IMR-90 (cell line): ENCODE data around the gene TSC2.

Source experiments
- CEBPB ChIP-seq: IDR thresholded peaks from 2 replicates; pipeline ENCODE4 v1.6.1; 2012; ENCODE audit warnings: low read depth, low read length, improper control_type of control experiment
- CHD1 ChIP-seq: IDR thresholded peaks from 2 replicates; pipeline ENCODE4 v1.6.1; 2012; ENCODE audit warnings: low read depth, low read length, improper control_type of control experiment
- CTCF ChIP-seq: conservative IDR thresholded peaks from 2 replicates; pipeline ENCODE4 v1.5.1; 2012; ENCODE audit warnings: mild to moderate bottlenecking, low read depth, low read length, improper control_type of control experiment
- FOS ChIP-seq: fragments of 150-350 bp; IDR thresholded peaks from 2 replicates; pipeline ENCODE4 v1.6.1; 2016; ENCODE audit warnings: low read depth, low read length
- MAZ ChIP-seq: IDR thresholded peaks from 2 replicates; pipeline ENCODE4 v1.6.1; 2012; ENCODE audit warnings: low read depth, mild to moderate bottlenecking, low read length, improper control_type of control experiment, moderate library complexity, borderline replicate concordance
- MXI1 ChIP-seq: IDR thresholded peaks from 2 replicates; pipeline ENCODE4 v1.6.1; 2012; ENCODE audit warnings: low read depth, mild to moderate bottlenecking, low read length, moderate library complexity, borderline replicate concordance
- POLR2A ChIP-seq: IDR thresholded peaks from 2 replicates; pipeline ENCODE4 v1.6.1; 2012; ENCODE audit warnings: mild to moderate bottlenecking, low read depth, low read length
- RAD21 ChIP-seq: IDR thresholded peaks from 2 replicates; pipeline ENCODE4 v1.6.1; 2012; ENCODE audit warnings: low read length, improper control_type of control experiment
- RFX5 ChIP-seq: IDR thresholded peaks from 2 replicates; pipeline ENCODE4 v1.8.0; 2012; ENCODE audit warnings: low read depth, mild to moderate bottlenecking, low read length, moderate library complexity
- SMC3 ChIP-seq: fragments of 150-350 bp; IDR thresholded peaks from 2 replicates; pipeline ENCODE4 v1.6.1; 2016; ENCODE audit warnings: low read depth, mild to moderate bottlenecking, antibody characterized with exemption, low read length, moderate library complexity
- TF ChIP-seq, protein P1 (sequence below): fragments of 150-350 bp; IDR thresholded peaks from 2 replicates; pipeline ENCODE4 v1.6.1; 2017; ENCODE audit warnings: mild to moderate bottlenecking, antibody characterized with exemption, low read length, low read depth
- TF ChIP-seq, protein P2 (sequence below): fragments of 150-350 bp; IDR thresholded peaks from 2 replicates; pipeline ENCODE4 v1.6.1; 2016; ENCODE audit warnings: low read depth, mild to moderate bottlenecking, low read length, moderate library complexity, borderline replicate concordance

DNA sequence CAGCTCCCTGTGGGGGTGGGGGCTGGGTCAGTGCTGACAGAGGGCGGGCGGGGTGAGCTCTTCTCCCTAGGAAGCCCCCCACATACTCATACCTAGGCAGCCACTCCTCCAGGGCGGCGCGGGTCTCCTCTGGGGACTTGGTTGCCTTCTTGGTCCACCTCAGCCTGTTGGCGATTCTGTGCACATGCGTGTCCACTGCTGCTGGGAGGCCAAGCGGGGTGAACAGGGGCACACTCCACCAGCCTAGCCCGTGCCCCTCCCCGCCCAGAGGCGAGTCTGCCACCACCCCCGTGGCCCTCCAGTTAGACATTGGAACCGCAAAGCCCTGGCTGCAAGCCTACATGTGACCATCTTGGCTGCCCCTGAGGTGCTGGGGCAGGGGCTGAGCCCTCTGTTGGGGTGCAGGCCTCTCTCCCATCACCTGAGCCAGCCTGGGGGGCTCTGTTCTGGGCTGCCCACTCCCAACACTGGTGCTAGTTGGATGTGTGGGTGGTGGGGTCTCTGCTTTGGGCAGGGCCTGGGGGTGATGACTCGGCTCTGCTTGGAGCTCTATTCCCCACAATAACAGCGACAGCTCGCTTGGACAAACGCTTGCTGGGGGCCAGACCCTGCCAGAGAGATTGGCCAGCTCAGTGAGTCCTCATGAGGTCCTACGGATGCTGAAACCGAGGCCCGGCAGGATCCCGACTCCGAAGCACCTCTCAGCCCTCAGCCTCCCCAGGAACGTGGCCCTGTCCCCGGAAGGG is 7.6 kb upstream of the TSC2 start:
- TF ChIP-seq RAD21 (no peak), CEBPB (no peak), CTCF (no peak), MAZ (no peak), POLR2A (no peak; the same call in 1 of the 2 replicates), SMC3 (no peak), MXI1 (no peak), RFX5 (no peak), CHD1 (no peak), FOS (no peak)
- TF ChIP-seq, protein P1, sequence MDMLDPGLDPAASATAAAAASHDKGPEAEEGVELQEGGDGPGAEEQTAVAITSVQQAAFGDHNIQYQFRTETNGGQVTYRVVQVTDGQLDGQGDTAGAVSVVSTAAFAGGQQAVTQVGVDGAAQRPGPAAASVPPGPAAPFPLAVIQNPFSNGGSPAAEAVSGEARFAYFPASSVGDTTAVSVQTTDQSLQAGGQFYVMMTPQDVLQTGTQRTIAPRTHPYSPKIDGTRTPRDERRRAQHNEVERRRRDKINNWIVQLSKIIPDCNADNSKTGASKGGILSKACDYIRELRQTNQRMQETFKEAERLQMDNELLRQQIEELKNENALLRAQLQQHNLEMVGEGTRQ, result no peak
- TF ChIP-seq, protein P2, sequence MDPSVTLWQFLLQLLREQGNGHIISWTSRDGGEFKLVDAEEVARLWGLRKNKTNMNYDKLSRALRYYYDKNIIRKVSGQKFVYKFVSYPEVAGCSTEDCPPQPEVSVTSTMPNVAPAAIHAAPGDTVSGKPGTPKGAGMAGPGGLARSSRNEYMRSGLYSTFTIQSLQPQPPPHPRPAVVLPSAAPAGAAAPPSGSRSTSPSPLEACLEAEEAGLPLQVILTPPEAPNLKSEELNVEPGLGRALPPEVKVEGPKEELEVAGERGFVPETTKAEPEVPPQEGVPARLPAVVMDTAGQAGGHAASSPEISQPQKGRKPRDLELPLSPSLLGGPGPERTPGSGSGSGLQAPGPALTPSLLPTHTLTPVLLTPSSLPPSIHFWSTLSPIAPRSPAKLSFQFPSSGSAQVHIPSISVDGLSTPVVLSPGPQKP, result no peak
